HG02943 (cell line): Measurements from ENCODE around the gene MMP23B.
"Not testable (repeated sequence)": the region's sequence is repeated elsewhere in the genome, so short reads cannot be mapped to it uniquely, and the experiment has no call there.

ENCODE experiments used
- ATAC-seq: cut with Tn5 transposase; IDR thresholded peaks from one replicate; pipeline ENCODE4 v1.9.1; 2021; ENCODE audit warnings: mild to moderate bottlenecking, low read depth, moderate library complexity; ENCODE audit not compliant: unreplicated experiment

MMP23B gene

DNA sequence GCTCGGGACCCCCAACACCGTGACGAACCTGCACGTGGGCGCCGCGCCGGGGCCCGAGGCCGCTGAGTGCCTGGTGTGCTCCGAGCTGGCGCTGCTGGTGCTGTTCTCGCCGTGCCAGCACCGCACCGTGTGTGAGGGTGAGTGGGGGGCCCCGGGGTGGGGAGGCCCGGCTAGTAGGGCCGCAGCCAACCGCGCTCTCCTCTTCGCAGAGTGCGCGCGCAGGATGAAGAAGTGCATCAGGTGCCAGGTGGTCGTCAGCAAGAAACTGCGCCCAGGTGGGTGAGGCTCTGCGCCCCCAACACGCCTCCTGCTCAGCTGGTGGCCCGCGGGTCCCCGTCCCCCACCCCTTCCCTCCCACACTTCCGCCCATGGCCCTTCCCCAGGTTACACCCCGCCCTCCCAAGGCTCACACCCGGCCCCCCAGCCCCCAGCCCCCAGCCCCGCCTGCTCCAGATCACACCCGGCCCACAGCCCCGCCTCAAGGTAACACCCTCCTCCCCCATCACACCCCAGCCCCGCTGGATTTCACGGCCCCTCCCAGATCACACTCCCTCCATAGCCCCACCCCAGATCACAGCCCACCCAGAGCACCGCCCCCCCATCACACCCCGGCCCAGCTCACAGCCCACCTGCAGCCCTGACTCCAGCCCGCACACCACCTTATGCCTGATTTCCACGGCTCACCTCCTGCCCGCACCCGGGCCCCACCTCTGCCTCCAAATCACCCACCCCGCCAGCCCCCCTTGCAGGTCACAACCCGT lies 2.4 kb upstream of the MMP23B start:
- ATAC-seq = no peak

DNA sequence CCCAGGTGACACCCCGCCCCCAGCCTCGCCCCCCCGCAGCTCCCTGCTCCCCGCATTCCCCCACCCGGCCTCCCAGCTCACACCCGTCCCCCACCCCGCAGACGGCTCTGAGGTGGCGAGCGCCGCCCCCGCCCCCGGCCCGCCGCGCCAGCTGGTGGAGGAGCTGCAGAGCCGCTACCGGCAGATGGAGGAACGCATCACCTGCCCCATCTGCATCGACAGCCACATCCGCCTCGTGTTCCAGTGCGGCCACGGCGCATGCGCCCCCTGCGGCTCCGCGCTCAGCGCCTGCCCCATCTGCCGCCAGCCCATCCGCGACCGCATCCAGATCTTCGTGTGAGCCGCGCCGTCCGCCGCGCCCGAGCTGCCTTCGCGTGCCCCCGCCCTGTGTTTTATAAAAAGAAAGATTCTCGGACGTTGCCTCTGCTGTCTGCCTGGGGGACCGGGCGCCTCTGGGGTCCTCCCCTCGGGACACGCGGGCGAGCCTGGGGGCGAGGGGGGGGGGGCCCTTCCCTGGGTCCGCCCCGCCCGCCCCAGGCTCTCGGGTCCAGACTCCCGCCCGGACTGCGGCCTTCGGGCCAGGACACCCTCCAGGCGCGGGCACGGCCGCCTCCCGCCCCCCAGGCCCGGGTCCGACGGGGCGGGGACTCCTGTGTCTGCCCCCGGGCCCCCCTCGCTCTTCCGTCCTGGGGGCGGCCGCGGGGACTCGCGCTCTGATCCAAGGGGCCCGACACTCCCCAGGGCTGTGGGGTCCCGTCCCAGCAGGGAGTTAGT lies 1.6 kb upstream of the MMP23B start:
- no peak for ATAC-seq

DNA sequence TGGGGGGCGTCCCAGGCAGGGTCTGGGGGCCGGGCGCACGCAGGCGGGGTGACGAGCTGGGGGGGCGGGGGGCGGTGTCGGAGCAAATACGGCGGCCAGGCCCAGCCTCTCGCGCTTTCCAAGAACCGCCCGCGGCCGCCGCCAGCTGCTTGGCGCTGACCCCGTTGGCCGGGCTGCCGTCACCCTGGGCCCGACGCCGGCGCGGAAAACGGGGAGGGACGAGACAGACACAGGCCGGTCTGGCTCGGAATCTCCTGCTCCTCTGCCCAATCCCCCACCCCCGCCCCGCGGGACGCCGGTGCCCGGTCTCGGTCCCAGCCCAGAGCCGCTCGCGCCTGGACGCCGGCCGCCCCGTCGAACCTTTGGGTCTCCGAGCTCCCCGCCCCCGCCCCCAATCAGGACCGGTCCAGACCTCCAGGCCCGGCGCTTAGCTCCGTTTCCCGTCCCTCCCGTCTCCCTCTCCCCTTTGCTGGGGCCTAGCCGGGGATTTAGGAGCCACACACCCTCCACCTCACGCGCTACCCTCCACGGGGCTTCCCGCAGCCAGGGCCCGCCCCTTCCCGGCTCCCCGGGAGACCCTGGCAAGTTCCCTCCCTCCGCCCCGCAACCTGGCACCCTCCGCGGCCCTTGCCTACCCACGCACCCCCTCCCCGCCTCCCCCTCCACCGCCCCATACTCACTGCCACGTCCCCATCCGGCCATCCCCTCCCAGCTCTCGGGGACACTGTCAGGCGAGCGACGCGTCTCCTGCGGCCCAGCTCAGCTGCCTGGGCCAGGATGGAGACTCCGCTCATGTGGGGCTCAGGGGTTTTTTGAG lies 800 bp upstream of the MMP23B start:
- no peak for ATAC-seq

DNA sequence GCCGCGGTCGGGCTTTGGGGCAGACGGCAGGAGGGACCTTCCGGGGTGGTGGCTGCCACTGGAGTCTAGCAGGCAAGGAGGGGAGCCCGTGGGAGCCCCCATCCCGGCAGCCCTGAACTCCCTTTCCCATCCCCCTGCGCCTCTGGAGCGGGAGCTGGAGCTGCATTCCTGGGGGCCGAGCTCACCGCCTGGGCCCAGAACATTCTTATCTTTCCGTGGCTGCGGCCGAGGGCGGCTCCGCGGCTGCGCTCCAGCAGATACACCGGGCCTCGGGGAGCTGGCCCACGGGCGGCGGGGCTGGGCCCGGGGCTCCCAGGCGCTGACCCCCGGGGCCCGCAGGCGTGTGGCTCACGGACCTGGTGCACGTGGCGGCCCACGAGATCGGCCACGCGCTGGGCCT lies 1.4 kb downstream of the MMP23B start:
- ATAC-seq = not testable (repeated sequence)

DNA sequence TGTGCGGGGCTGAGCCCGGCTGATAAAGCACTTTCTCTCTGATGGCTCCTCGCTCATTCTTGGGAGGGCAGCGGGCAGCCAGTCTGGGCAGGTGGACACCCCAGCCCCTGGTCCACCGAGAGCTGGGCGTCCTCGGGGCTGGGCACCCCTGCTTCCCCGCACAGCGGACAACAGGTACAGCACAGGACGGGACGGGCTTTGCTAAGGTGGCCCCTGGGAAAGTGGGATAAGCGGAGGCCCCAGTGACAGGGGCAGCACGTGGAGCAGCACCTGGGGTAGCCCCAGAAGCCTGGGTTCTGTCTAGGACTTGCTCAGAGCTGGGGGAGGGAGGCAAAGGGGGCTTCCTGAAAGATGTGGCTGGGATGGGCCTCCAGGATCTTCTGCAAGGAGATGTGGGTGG lies 2.6 kb downstream of the MMP23B start:
- not testable (repeated sequence) for ATAC-seq

DNA sequence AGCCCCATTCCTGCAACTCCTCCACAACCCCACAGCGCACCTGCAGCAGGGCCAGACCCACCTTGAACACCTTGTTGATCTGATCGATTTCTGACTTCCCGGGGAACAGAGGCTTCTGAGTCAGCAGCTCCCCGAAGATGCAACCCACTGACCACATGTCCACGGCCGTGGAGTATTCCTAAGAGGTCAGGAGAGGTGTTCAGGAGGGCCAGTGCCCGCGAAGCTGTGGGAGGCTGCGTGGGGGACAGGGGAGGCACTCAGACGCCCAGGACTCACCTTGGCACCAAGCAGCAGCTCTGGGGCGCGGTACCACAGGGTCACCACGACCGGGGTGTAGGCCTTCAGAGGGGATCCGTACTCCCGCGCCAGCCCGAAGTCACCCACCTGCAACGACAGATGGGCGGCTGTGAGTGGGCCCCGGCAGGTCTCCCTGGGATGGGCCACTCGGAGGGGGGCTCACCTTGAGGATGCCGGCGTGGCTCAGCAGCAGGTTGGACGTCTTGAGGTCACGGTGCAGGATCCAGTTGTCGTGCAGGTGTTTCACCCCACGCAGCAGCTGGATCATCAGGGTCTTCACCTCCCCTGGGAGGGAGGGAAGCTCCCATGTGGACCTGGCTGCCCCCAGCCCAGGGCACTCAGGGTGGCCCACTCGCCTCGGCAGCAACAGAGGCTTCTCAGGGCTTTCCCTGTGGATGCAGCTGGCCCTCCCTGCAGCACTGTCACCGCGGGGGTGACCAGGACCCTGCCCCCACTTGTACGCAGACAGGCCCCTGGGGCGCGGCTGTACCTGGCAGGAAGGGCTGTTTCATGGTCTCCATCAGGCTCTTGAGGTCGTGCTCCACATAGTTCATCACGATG lies 4.9 kb downstream of the MMP23B start:
- ATAC-seq = not testable (repeated sequence)

DNA sequence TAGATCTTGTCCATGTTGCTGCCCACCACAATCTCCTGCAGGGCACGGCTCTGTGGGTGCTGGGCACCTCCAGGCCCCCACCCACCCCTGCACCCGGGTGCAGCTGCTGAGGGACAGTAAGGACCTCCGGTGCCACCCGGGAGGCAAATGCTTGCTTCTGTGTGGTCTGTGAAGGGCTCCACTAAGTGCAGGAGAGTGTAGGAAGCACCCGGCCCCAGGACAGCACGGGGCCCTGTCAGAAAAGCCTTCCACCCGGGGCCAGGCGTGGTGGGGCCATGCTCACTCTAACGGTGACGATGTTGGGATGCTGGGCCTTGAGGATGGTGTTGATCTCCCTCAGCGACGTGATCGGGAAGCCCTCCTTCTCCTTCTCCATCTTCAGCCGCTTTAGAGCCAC lies 5.5 kb downstream of the MMP23B start:
- ATAC-seq = not testable (repeated sequence)

DNA sequence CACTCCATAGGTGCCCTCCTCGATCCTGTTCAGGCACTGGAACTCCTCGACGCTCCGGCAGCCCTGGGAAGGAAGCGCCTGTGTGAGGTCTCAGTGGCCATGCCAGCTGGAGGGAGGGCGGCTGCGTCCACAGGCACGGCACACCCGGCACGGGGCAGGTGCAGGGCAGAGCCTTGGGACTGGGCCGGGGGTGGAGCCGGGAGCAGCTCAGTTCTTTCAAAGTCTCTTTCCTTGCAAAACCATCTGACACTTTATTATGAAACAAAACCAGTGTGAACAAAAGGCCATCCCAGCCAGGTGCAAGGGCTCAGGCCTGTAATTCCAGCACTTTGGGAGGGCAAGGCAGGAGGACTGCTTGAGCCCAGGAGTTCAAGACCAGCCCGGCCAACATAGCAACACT lies 6.6 kb downstream of the MMP23B start:
- ATAC-seq = not testable (repeated sequence)

DNA sequence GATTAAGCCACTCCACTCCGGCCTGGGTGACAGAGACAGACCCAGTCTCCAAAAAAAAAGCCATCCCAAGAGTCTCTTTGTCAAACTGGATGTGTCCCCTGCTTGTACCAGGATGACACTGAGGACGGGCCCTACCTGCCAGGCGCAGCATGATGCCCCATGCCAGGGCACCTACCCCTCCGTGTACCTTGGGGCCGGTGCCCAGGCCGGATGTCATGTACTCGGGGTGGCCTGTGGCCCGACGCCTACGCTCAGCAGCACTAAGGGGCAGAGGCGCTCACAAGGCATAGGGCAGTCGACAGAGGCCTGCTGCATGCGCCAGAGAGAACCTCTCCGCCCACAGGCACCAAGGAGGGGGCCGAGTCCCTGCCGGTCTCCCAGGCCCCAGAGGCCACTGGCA lies 7.4 kb downstream of the MMP23B start:
- ATAC-seq = not testable (repeated sequence)

DNA sequence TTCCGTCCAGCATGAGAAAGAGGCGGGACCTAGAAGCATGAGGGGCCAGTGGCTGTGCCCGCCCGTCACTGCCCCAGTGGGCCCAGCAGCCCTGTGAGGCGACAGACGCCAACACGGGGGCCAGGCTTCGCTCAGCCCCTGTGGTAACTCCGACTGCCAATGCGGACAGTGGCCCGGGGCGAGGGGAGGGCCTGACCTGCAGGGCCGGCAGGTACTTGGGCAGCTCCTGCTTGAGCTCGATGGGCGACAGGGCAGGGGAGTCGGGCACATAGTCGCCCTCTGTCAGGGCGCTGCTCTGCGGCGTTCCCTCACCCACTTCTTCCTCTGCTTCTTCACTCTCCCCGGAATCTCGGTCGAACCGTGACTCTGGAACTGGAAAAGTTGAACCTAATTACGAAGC lies 8.1 kb downstream of the MMP23B start:
- ATAC-seq = not testable (repeated sequence)

DNA sequence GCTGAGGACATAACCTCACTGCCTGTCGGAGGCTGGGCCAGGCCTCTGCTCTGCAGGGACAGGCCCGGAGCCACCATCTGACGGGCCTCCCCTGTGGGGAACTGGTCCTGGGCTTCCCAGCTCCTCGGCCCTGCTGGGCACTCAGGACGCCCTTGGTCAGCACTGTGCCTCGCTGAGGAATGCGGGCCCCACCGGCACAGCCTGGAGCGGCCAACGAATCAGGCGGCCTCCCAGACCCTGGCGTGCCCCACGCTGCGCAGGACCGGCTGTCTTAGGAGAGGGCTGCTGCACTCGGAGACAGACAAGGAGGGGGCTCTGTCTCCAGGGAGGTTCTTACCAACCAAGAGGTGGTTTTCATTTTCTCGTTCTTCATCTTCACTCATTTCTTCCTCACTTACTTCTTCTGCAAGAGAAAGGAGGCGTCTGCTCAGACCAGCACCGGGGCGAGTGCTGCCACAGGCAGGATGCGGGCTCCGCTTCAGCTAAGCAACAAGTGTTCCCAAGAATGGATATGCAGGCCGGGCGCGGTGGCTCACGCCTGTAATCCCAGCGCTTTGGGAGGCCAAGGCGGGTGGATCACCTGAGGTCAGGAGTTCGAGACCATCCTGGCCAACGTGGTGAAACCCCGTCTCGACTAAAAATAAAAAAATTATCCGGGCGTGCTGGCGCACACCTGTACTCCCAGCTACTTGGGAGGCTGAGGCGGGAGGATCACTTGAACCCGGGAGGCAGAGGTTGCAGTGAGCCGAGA lies 8.9 kb downstream of the MMP23B start:
- ATAC-seq = not testable (repeated sequence)

DNA sequence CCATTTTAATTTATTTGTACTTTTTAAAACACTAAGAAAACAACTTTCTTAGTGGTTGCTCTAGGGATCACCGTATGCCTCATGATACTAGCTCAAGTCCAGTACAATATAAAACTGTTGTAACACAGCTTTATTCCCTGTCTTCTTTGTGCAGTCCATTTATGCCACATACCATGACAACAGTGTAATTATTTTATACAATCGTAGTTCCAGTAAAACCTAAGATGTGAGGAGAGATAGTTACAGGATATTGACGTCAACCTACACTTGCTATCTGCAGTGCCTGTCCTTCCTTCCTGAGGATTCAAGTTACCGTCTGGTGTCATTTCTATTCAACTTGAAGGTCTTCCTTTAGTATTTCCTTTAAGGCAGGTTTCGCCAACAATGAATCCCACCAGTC lies 14.4 kb downstream of the MMP23B start:
- not testable (repeated sequence) for ATAC-seq

DNA sequence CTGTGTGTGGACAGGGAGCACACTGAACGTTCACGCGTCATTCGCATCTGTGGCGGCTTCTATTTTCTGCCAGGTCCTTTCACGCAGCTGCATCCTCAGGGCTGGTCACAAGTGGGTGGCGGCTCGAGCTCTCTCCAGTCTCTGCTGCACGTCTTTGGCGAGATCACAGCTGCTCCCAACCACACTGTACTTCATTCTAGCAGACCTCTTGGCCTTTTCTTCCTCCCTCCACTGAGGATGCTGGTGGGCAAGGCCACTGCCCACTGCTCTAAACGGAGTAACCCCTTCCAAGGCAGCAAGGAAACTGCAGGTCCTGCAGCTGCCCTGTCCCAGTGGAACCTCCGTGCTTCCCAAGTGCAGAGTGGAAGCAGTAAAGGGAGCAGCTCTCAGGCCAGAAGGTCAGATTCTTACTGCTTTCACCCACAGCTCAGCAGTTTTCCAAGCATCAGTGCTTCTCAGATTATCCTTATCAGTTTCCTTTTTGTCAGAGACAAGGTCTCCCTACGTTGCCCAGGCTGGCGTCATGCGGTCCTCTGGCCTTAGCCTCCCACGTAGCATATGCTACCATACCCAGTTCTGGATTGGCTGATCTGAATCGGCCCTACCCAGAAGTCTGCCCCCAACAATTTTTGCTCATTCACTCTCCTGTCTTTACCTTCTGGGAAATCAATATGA lies 15.7 kb downstream of the MMP23B start:
- ATAC-seq = not testable (repeated sequence)

DNA sequence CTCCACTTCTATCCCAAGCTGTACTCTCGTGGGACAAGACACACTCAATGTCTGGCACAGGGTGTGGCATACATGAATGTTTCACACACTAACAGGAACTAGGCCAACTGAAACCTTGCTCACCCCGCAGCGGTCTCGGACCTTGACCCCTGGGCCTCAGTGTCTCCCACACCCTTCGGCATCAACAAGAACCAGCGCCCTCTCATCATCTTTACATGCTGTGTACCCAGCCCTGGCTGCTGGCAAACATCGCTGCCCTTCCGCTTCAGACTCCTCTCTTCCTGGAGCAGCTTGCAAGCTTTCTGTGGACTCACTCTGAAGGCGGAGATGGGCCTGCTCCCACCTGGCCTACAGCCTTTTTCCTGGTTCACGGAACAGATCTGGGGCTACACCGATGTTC lies 16.3 kb downstream of the MMP23B start:
- not testable (repeated sequence) for ATAC-seq

DNA sequence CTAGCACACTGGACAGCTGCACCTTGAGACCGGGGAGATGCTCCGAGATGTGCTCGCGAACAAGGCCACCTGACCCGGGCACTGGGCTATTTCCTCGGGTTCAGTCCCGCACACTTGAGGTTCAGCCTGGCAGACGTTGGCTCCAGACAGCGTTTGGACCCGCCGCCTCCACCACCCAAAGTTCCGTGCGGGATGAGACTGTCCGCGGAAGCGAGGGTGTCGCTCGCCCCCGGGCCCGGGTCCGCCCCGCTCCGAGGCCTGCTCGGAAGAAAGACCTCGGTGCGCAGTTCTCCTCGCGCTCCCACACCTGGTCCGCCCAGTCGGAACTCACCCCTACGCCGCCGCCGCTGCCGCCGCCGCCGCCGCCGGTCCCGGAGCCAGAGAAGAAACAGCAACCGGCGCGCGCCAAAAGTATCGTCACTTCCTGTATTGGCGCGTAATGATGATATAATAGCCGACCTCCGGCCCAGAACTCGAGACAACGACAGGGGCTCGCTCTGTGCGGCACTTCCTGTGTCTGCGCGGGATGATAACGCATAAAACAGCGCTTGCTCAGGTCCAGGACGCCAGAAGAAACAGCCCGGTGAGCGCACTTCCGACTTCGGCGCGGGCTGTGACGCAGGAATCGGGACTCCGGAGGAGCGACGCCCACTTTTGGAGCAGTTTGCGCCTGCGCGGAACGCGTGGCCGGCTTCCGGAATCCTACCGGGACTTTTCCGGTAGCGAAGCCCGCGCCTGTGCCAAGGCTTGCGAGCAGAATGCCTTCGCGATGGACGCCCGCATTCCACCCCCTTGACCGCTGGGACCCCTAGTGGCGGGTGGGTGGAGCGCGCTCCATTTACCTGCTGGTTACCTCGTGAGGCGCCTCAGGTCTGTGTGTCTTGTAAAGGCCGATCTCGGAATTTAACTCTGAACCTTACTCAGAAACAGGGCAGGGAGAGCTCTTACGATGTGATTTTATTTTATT lies 26.9 kb downstream of the MMP23B start, which contains the start of gene CDK11B:
TSS of gene CDK11B (minus strand) at position 422 of the 967 bp plus-strand sequence. CDS start 1,519 bp downstream, outside the sequence.
- ATAC-seq = peak; percentile 80

DNA sequence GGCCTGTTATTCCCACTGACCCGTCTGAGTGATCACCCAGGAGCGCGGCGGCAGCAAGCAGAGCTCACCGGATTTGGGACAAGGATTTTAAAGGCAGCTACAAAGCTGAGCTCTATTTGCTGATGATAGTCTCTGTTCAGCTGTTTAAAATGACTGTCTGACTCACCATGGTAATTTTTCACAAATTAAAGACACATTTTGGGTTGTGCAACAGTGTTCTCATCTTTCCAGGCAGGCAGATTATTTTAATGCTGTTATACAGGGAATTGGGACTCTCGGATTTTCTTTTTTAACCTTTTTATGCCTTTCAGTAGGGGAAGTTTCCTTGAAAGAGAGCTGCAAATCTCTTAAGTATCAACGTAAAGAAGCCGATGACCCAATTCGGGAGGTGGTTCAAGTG lies 30.4 kb downstream of the MMP23B start:
- not testable (repeated sequence) for ATAC-seq

DNA sequence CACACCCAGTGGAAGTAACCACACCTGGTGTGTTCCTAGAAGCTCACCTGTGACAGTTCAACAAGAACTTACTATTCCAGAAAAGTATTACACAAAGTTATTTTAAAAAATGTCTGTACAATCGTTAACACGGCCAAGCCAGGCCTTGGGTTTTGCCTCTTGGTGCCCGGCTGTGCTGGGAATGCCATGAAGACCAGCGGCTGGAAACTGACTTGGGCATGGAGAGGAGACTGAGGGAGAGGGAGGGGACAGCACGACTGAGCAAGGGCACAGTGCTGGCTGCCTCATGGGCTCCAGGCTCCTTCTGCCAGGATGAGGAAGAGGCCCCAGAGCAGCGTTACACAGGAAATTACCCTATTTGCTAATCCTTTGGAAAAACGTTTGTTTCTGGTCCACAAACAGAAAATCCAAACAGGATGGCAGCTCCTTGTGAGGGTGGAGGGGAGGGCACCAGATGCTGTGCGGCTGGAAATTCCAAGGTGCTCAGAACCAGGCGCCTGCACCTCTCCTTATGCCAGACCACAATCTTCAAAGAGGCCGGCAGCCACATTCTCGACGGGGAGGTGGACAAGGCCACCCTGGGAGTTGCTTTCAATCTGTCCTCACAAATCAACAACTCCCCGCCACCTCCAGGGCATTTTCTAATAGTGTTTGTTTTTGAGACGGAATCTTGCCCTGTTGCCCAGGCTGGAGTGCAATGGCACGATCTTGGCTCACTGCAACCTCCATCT lies 31.0 kb downstream of the MMP23B start:
- not testable (repeated sequence) for ATAC-seq
